HG03469 (cell line): Measurements from ENCODE around the gene FASN.

Experiments used
- ATAC-seq: cut with Tn5 transposase; IDR thresholded peaks from one replicate; pipeline ENCODE4 v1.9.1; 2021; ENCODE audit warnings: mild to moderate bottlenecking, moderate library complexity, moderate number of reproducible peaks; ENCODE audit not compliant: unreplicated experiment

FASN gene

DNA sequence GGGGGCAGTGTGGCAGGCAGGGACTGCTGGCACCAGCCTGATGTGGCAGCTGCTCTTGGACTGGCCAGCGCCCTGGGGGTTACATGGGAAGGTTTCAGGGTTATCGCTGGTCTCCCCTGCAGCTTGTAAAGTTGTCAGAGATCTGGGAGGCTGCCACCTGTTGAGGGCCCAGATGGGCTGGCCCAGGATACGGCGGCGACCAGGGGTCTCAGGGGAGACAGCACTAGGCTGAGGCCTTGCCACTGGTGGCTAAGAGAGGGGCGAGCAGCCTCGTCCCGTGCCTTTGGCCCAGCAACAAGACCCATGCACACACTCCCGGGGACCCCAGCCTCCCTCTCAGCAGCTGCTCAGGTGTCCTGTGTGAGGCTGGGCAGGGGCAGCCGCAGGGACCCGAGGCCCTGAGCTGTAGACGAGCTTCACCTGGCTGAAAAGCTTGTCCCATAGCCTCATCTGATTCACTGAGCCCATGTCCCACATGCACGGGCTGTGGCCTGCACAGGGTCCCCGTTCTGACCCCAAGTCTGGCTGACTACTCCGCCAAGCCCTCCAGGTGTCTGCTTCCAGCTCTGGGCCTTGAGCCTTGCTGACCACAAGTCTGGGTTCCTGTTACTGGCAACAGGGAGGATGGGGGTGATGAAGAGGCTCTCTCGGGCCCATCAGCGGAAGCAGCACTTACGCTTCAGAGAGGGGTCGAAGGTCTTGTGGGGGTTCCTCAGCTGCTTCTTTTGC, 38.6 kb downstream of the FASN start:
- ATAC-seq = no peak

DNA sequence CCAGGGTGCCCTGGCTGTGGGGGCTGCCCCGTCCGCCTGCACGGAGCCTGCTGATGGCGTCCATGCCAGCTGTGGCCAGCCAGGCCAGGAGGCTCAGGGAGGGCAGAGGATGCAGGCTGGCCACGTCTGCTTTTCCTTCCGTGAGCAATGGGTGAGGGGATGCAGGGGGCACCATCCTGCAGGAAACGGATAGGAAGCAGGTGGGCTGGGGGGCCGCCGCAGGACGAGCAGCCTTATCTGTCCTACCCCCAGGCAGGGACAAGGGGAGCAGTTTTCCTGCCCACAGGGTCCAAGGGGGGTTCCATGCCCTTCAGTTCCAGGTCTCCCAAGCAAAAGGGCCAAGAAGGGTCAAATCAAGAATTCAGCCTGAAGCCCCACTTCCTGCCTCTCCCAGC, 39.2 kb downstream of the FASN start:
- no peak for ATAC-seq

DNA sequence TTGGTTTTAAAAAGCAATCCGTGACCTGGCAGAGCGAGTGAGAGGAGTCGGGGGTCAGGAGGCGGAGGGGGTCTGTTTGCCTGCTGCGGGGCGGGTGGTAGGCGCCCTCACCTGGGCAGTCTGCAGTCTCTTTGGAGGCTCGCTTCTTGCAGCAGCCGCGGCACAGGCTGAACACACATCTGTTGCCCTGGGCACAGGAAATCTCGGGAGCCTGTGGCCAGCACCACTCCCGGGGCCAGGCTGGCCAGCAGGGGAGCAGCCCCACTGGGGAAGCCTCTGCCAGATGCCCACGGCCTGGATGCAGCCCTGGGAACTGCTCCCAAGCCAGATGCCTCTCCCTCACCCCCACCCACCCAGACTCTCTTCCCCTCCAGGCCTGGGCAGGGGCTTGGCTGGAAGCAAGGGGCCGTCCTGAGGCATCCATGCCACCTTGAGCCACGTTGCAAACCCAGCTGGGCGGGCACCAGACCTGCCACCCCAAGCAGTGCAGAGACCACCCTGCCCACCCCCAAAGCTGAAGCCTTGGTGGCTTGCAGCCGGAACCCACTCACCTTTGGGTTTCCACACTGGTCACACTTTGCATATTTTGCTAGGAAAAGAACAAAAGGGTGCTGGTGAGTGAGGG, 39.7 kb downstream of the FASN start:
- no peak for ATAC-seq

DNA sequence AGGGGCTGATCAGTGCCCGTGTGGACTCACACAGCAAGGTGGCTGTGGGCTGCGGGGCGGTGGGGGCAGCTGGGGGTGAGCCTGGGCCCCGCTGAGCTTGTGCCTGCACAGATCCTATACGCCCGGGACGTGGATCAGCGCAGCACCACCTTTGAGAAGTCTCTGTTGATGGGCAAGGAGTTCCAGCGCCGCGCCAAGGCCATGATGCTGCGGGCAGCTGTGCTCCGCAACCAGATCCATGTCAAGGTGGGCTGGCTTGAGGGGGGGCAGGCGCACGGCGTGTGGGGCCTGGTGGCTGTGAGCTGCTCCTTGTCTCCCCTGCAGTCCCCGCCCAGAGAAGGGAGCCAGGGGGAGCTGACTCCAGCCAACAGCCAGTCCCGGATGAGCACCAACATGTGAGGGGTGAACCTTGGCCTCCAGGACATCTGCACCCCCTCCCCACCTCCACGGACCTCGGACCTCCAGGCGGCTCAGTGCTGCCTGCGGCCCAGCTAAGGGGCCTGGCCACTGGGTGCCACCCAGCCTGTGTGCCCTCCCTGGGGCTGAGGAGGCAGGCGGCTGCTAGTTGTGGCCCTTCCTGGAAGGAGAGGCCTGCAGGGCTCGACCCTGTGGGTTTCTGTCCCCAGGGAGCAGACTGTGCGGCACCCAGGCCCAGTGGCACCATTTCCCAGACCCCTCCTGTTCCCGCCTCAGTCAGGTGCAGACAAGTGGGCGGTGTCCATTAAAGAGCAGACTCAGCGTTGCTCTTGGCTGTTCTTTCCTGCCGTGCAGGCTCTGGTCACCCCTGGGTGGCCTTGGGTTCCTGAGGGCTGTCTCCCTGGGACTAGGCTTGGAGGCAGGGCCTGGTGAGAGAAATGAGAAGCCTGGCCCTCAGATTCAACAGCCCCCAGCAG, 41.1 kb downstream of the FASN start:
- no peak for ATAC-seq

DNA sequence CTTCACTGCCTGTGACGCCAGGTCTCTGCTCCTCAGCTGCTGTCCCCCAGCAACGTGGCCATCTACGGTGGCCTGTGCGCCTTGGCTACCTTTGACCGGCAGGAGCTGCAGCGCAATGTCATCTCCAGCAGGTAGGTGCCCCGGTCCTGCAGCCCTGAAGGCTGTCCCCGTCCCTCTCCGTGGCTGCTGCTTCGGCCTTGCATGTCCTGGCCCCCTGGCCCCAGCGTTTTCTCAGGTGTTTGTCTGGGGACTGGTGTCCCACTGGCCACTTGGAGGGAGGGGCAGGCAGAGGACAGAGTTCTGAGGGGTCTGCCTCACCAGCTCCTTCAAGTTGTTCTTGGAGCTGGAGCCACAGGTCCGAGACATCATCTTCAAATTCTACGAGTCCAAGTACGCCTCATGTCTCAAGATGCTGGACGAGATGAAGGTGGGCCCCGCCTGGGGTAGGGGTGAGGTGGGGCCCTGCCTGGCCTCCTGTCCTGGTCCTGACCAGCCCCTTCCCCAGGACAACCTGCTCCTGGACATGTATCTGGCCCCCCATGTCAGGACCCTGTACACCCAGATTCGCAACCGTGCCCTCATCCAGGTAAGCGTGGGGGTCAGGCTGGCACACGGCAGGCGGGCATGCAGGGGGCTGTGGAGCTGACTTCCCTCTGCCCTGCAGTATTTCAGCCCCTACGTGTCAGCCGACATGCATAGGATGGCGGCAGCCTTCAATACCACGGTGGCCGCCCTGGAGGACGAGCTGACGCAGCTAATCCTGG, 41.9 kb downstream of the FASN start:
- ATAC-seq = no peak

DNA sequence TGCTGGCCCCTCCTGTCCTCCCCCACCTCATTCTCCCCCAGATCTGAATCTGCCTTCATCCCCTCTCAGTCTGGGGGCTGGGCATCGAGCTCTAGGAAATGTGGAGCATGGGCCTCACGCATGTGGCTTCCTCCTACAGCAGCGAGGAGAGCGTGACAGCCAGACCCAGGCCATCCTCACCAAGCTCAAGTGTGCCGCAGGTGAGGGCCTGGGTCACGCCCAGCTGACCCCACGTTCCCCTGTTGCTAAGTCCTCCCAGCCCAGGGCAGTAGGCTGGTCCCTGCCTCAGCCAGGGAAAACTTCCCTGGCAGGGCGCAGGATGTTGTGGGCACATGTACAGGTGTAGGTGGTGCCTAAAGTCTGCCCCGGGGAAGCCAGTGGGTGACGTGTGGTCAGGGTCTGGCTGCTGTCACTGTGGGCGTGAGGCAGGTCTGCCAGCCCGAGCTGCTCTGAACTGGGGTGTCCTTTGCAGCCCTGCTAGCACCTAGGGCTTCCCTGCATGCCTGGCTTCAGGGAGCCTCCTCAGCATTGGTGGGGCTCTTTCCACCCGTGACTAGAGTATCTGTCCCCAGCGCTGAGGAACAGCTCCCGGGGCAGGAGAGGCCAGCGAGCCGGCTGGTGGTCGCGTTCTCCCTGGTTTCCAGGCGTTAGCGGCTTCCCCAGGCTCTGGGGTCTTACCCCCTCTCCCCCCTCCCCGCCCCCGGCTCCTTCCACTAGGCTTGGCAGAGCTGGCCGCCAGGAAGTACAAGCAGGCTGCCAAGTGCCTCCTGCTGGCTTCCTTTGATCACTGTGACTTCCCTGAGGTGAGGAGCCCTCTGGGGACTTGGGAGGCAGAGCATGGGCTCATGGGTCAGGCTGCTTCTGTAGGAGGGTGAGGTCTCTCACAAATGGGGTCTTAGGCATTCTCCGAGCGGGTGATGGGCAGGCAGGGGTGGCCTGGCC, 42.7 kb downstream of the FASN start:
- ATAC-seq = no peak

DNA sequence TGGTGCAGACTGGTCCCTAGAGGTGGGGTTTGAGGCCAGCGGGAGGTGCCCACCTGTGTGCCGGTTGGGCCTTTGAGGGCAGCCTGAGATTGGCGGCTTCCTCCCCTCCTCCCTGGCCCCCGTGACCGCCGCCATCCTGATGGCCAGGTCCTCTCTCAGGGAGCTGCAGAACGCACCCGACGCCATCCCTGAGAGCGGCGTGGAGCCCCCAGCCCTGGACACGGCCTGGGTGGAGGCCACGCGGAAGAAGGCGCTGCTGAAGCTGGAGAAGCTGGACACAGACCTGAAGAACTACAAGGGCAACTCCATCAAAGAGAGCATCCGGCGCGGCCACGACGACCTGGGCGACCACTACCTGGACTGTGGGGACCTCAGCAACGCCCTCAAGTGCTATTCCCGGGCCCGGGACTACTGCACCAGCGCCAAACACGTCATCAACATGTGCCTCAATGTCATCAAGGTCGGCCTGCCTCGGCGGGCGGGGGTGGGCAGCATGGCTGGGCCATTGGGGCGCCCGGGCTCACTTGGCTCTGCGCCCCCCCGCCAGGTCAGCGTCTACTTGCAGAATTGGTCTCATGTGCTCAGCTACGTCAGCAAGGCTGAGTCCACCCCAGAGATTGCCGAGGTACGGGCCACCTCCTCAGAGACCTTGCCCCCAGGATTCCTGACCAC, 43.5 kb downstream of the FASN start:
- ATAC-seq = no peak

DNA sequence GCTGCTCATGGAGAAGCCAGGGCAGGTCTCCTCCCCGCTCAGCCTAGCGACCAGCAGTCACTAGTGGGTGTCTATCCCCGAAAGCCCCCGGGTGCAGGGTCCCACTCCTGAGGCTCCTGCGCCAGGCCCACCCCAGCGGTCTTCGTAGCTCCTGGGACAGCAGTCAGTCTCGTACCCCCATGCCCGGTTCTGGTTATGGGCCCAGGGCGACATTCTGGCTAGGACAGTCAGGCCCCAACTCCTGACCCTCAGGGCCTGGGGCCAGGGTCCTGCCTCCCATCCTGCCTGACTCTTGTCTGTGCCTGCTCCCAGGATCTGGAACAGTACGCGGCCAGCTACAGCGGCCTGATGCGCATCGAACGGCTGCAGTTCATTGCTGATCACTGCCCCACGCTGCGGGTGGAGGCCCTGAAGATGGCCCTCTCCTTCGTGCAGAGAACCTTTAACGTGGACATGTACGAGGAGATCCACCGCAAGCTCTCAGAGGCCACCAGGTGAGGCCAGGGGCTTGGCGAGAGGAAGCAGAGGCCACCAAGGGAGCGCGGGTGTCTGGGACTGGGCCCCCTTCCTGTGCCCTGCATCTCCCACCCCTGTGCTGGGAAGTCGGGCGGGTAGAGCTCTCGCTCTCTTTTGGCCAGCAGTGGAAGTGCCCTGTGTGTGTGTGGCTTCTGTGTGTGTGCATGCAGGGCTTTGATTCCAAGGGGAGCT, 44.3 kb downstream of the FASN start:
- ATAC-seq = no peak

DNA sequence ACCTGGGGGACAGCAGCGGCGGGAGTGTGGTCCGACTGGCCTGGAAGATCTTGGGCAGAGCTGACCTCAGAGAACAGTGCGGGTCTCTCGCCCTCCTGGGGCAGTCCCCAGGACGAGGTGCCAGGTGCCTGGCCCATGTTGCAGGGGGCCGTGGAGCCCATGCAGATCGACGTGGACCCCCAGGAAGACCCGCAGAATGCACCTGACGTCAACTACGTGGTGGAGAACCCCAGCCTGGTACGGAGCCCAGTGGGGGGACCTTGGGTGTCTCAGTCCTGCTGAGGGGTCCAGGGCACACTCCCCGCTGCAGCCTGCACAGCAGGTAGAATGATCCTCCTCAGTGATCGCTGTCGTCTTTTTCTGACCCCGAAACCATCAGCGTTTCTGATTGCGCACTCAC, 44.9 kb downstream of the FASN start:
- ATAC-seq = no peak

DNA sequence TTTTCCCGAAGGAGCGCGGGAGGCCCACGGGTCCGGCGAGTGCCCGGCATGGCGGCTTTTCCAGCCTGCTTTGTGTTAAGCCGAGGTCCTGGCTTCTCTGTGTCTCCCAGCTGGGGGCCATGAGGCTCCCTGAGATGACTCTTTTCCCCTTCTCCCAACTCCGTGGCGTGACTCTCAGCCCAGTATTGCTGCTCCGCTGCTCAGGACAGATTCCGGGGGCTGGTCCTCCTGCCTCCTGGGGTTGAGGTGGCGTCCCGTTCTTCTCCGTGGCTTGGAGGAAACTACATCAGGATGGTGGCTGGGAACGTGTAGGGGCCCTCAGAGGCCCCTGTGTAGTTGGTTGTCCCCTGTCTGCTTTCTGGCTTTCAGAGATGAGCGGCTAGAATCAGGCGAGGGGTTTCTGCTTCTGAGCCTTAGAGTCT, 45.4 kb downstream of the FASN start:
- no peak for ATAC-seq

DNA sequence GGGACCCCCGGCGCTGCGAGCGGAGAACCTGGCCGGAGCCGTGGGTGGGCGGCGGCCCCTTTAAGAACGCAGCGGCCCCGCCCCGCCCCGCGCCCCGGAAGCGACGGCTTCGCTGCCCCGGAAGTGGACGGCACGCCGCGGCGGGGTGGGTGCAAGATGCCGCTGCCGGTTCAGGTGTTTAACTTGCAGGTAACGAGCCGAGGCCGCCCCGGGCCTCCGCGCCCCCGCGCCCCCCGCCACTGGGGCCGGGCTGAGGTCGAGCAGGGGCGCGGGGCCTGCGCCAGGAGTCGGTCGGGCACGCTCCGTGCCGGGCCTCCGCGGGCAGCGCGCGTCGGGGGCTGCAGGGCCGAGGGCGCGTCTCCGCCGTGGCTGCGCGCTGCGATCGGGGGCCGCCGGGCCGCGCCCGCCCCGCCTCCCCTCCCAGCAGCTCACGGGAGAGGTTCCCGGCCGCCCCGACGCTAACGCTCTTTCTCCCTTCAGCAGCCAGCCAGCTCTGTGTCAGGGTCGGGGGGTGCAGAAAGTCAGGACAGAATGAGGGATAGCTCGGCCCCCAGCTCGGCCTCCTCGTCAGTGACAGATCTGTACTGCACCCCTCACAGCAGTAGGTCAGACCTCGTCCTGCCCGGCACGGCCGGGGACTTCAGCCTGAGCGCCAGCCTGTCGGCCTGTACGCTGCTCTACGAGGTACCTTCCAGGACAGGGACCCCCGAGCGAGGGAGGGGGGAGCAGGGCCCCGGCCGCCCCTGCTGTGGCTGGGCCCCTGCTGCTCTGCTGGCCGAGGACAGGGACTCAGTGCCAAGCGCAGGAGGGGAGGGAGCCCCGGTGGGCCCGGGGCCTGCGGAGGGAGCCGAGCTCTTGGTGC, 46.0 kb downstream of the FASN start, which contains the start of the genes GPS1 and RFNG:
Gene GPS1, plus strand, starts transcription at position 123 of the 862 bp plus-strand sequence. Its CDS starts 34 bp downstream, at position 157.
Gene RFNG, minus strand, starts transcription at position 36 of the 862 bp plus-strand sequence. CDS start 45 bp downstream, outside the sequence.
- ATAC-seq = no peak

DNA sequence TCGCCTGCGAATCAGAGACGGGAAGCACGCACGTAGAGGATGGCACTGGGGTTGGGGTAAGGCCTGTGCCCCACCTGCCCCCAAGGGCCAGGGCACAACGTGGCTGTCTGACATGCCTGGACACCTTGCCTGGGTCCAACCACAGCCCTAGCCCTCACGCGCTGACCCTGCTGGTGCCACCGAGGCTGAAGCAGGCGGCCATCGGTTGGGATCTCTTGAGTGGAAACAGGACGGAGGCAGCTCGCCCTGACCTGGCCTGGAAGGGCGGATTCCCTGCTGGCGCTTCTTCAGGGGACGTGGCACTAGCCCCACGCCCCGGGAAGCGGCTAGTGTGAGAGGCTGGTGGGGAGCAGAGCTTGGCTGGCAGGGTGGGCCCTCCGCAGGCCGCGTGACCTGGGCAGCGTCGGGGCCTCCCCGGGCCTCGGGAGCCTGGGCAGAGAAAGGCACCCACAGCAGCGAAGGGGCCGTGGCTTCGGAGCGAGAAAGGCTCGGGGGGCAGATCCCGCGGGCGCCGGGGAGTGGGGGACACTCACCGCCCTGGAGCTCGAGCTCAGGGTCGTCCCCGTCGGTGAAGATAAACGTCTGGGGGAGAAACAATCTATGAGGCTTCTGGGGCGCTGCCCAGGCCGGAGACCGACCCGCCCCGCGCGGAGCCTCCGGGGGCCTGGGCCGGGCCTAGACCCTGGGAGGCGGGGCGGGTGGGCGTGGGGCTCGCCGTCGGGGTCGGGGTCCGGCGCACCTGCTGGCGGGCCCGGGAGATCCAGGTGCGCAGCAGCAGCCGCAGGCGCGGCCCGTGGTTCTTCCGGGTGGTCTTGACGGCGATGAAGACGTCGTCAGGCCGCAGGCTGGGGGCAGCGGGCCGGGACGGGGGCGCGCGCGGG, 47.0 kb downstream of the FASN start:
- no peak for ATAC-seq

DNA sequence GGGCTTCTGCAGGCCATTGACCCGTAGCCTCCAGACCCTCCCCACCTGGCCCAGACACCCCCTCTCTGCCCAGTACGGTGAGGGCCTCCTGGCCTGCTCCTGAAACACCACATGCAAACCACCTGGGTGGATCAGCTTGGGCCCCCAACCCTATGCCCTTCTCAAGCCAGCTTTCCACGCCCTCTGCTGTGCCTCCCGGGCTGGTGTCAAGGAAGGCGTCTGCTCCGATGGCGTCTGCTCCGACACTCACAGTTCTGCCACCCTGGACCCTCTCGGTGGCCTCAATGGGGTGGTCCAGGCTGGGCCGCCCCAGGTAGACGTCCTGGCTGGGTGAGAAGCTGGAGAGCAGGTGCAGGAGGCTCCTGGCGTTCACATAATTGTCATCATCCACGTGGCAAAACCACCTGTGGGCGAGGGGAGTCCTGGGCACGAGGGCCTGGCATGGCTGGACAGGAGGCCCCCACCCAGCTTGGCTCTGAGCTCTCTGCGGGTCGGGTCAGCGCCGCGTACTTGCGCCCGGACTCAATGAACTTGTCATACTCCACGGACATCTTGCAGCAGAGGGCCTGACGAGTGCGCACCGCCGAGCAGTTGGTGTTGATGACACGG, 47.8 kb downstream of the FASN start:
- no peak for ATAC-seq

DNA sequence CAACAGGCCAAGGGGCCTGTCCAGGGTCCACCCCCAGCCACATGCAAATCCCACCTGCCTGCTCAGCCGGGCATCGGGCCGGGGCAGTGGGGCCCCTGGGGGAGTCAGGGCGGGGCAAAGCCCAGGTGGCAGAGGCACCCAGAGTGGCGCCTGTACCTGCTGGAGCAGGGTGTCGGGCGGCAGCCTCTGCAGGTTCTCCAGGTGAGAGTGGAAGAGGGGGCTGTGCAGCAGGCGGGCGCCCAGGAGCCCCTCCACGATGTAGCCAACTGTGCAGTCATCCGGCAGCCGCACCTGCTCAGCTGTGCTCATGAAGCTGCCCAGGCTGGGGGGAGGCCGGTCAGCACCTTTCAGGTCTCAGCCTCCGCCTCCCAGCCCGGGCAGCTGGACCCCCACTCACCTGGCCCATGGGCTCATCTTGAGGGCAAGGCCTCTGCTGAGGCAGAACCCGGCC, 48.5 kb downstream of the FASN start:
- no peak for ATAC-seq

DNA sequence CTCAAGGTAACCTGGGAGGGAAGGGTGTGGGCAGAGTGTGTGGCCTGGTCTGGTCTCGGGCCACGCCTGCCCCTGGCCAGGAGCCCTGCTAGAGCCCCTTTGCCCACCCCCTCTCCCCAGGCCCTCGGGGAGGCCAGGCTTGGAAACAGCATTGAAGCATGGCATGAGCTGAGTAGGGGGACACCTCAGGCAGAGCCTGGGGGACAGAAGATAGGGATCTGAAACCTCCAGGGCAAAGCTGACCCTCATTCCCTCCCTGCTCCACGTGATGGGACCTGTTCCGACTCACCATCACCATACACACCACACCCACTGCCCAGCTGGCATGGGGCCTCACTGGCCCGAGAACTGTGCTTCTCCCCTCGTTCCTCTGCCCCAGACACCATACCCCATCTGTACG, 48.9 kb downstream of the FASN start:
- ATAC-seq = no peak

DNA sequence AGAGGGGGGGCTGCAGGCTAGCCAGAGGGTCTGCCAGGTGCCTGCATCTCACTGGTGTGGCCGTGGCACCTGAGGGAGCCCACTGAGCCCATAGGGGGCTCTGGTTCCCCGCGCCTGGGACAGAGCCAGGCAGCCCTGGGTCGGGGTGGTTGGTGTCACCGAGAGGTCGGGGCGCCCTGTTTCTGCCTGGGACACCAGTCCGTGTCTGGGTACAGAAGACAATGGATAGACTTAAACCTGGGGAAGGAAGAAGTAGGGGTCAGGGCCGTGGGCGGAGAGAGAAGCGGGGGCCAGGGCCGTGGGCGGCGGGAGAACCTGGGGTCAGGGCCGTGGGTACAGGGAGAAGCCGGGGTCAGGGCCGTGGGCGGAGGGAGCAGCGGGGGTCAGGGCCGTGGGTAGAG, 49.5 kb downstream of the FASN start:
- ATAC-seq = no peak
